ENCODE data around the gene SEC16B.

DNA sequence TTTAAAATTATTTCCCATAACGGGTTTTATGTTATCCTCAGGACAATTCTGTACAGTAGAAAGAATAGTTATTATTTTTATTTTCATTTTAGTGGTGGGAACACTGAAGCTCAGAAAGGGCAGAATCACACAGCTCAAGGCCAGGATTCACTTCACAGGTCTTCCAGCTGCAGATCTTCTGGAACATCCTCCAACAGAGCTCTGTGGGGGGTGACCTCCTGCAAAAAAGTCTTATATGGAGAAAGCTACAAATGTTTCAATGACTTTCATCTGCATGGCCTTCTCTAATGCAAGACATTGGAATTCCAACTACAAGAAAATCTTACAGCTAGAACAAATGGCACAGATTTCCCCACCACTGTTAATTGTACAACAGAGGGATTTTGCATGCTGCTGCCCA, 64.2 kb downstream of the SEC16B start:
- TF ChIP-seq, protein P1, sequence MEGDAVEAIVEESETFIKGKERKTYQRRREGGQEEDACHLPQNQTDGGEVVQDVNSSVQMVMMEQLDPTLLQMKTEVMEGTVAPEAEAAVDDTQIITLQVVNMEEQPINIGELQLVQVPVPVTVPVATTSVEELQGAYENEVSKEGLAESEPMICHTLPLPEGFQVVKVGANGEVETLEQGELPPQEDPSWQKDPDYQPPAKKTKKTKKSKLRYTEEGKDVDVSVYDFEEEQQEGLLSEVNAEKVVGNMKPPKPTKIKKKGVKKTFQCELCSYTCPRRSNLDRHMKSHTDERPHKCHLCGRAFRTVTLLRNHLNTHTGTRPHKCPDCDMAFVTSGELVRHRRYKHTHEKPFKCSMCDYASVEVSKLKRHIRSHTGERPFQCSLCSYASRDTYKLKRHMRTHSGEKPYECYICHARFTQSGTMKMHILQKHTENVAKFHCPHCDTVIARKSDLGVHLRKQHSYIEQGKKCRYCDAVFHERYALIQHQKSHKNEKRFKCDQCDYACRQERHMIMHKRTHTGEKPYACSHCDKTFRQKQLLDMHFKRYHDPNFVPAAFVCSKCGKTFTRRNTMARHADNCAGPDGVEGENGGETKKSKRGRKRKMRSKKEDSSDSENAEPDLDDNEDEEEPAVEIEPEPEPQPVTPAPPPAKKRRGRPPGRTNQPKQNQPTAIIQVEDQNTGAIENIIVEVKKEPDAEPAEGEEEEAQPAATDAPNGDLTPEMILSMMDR (IDR thresholded peaks at IDR 0.05): no peak
- no peak for TF ChIP-seq POLR2A (IDR thresholded peaks at IDR 0.05)
